CD14-positive monocyte (primary cell): Measurements from ENCODE around the gene SIM2. TPM values are rescaled to one million over a fixed set of nuclear protein-coding genes. Genes with fewer than 3 reads are reported as not detected.

Experiments
- DNase-seq, 3 donors: peaks; one replicate each; pipeline ENCODE4 v3.0.0-alpha.2; 2011 to 2022
- H2AFZ ChIP-seq: 2 replicates; pipeline ENCODE4 v1.6.0; 2012; ENCODE audit warnings: mild to moderate bottlenecking, low read depth, low read length, inconsistent platforms; ENCODE audit not compliant: insufficient read depth, poor library complexity, severe bottlenecking
- H3K27ac ChIP-seq, 2 donors: 1 replicate in 1 of 2; 2 replicates in 1 of 2; pipeline ENCODE4 v1.5.1; 2012 to 2013; ENCODE audit warnings: low read length in 2 of 2, control low read depth in 1 of 2, inconsistent platforms in 1 of 2, low read depth in 1 of 2, mild to moderate bottlenecking in 1 of 2
- H3K27me3 ChIP-seq, 2 donors: one replicate each; pipeline versions ENCODE4 v1.6.0 to v1.6.1; 2011 to 2013; ENCODE audit warnings: low read length in 2 of 2; ENCODE audit not compliant: control insufficient read depth in 2 of 2, insufficient read depth in 2 of 2
- H3K36me3 ChIP-seq, 2 donors: replicated peaks in 1 of 2; 1 replicate in 1 of 2; 2 replicates in 1 of 2; pipeline versions ENCODE4 v1.5.1 to v1.6.1; 2012 to 2013; ENCODE audit warnings: low read length in 2 of 2, control low read depth in 1 of 2, inconsistent platforms in 1 of 2, mild to moderate bottlenecking in 1 of 2; ENCODE audit not compliant: insufficient read depth in 2 of 2, control insufficient read depth in 1 of 2
- H3K4me1 ChIP-seq, 2 donors: 1 replicate in 1 of 2; 2 replicates in 1 of 2; pipeline versions ENCODE4 v1.5.1 to v1.6.1; 2012 to 2013; ENCODE audit warnings: low read length in 2 of 2, control low read depth in 1 of 2, inconsistent platforms in 1 of 2, mild to moderate bottlenecking in 1 of 2, moderate library complexity in 1 of 2; ENCODE audit not compliant: insufficient read depth in 2 of 2, control insufficient read depth in 1 of 2
- H3K4me2 ChIP-seq: replicated peaks from 2 replicates; pipeline ENCODE3; 2012; ENCODE audit warnings: low read length, moderate library complexity, mild to moderate bottlenecking; ENCODE audit not compliant: poor library complexity, severe bottlenecking; ENCODE audit errors: extremely low read depth
- H3K4me3 ChIP-seq, 3 experiments: fragments of 200-600 bp in 1 of 3; sonication (generic) in 1 of 3; replicated peaks in 1 of 3; 1 replicate in 2 of 3; 2 replicates in 1 of 3; pipeline ENCODE4 v1.5.1; 2011 to 2013; ENCODE audit warnings: low read length in 3 of 3, mild to moderate bottlenecking in 3 of 3, control low read depth in 2 of 3, low read depth in 2 of 3, inconsistent platforms in 1 of 3, moderate library complexity in 1 of 3
- H3K79me2 ChIP-seq: 2 replicates; pipeline ENCODE4 v1.6.0; 2012; ENCODE audit warnings: mild to moderate bottlenecking, control low read depth, inconsistent platforms, low read length, moderate library complexity; ENCODE audit not compliant: insufficient read depth
- H3K9ac ChIP-seq: 2 replicates; pipeline ENCODE4 v1.6.0; 2017; ENCODE audit warnings: low read length, mild to moderate bottlenecking; ENCODE audit not compliant: insufficient read depth, poor library complexity, severe bottlenecking
- H3K9me3 ChIP-seq, 2 donors: replicated peaks in 1 of 2; 1 replicate in 1 of 2; 2 replicates in 1 of 2; pipeline versions ENCODE4 v1.5.1 to v1.6.1; 2012 to 2013; ENCODE audit warnings: low read length in 2 of 2, control low read depth in 1 of 2; ENCODE audit not compliant: control insufficient read depth in 1 of 2, insufficient read depth in 1 of 2
- H4K20me1 ChIP-seq: 2 replicates; pipeline ENCODE4 v1.6.0; 2012; ENCODE audit warnings: mild to moderate bottlenecking, low read length, control low read depth, moderate library complexity; ENCODE audit not compliant: insufficient read depth
- H3K27ac Mint-ChIP-seq, 7 donors: one replicate each; pipeline ENCODE4 v1.8.0; 2020; ENCODE audit warnings: mild to moderate bottlenecking in 7 of 7, mixed read lengths in 7 of 7, moderate library complexity in 6 of 7, inconsistent platforms in 2 of 7
- H3K27me3 Mint-ChIP-seq, 3 donors: one replicate each; pipeline ENCODE4 v1.8.0; 2021 to 2022; ENCODE audit warnings: low read depth in 3 of 3, mild to moderate bottlenecking in 3 of 3, mixed read lengths in 3 of 3, moderate library complexity in 3 of 3, inconsistent platforms in 1 of 3
- H3K36me3 Mint-ChIP-seq, 2 donors: one replicate each; pipeline ENCODE4 v1.8.0; 2020; ENCODE audit warnings: mixed read lengths in 2 of 2, inconsistent platforms in 1 of 2, mild to moderate bottlenecking in 1 of 2
- H3K4me1 Mint-ChIP-seq: one replicate; pipeline ENCODE4 v1.8.0; 2020; ENCODE audit warnings: mild to moderate bottlenecking, mixed read lengths
- H3K4me3 Mint-ChIP-seq, 2 donors: one replicate each; pipeline ENCODE4 v1.8.0; 2020; ENCODE audit warnings: mild to moderate bottlenecking in 2 of 2, mixed read lengths in 2 of 2, moderate library complexity in 1 of 2
- H3K9me3 Mint-ChIP-seq, 7 donors: one replicate each; pipeline ENCODE4 v1.8.0; 2020 to 2022; ENCODE audit warnings: mixed read lengths in 7 of 7, mild to moderate bottlenecking in 6 of 7, moderate library complexity in 6 of 7, inconsistent platforms in 2 of 7
- WGBS: methylation state at CpG from one replicate; pipeline ENCODE4 v1.1.5; 2013; ENCODE audit warnings: missing lambda C conversion rate; ENCODE audit not compliant: insufficient coverage; 5-methylcytosine and 5-hydroxymethylcytosine counted together
- intact Hi-C, 2 donors: fragments of 100-400 bp; cut with micrococcal nuclease; formaldehyde crosslinking; loops; one replicate each; pipeline versions ENCODE4 v1.15.0 to v1.15.1; 2023
- polyA plus RNA-seq, 3 donors: library from polyadenylated mRNA; depleted of rRNA in 1 of 3; unstranded in 2 of 3; stranded (reverse) in 1 of 3; fragments of 300-500 nt in 2 of 3; fragments of >200 nt in 1 of 3; fragmentation: Illumina TruSeq in 2 of 3; gene quantifications; 1 replicate in 2 of 3; 2 replicates in 1 of 3; pipeline ENCODE4 v1.2.3, GENCODE V29; 2012 to 2021
- TF ChIP-seq, protein P1 (sequence below): fragments of 200-600 bp; IDR thresholded peaks from one replicate; pipeline ENCODE4 v1.8.0; 2022; ENCODE audit warnings: antibody characterized with exemption, mild to moderate bottlenecking

The SIM2 gene
- polyA plus RNA-seq, 3 donors = not detected

GRCh38 chr21:36704958-36705678, 6.2 kb downstream of the SIM2 start:
- no peaks in the 10 kb centered on the region for H4K20me1 ChIP-seq
- no peak overlapping the region for H3K27ac ChIP-seq
- H3K4me1 ChIP-seq = no peaks in the 10 kb centered on the region
- Mint-ChIP-seq H3K27me3 (peaks cover 95 to 100% (median 97%) of the 10 kb centered on the region in 3 donors), H3K4me1 (peaks cover 9% of the 10 kb centered on the region), H3K4me3 (peak overlapping the region in 1 of 2 donors; percentile 62), H3K9me3 (peaks cover 0 to 41% (median 11%) of the 10 kb centered on the region in 7 donors), H3K27ac (no peak overlapping the region), H3K36me3 (peaks cover 0 to 6% of the 10 kb centered on the region in 2 donors)
- WGBS = 9% methylated on average over 22 of the region's 39 CpGs
- H3K4me2 ChIP-seq = no peak overlapping the region
- peaks cover 71 to 98% of the 10 kb centered on the region in 2 donors for H3K27me3 ChIP-seq
- no peak for DNase-seq
- H3K36me3 ChIP-seq = no peaks in the 10 kb centered on the region
- TF ChIP-seq, protein P1, sequence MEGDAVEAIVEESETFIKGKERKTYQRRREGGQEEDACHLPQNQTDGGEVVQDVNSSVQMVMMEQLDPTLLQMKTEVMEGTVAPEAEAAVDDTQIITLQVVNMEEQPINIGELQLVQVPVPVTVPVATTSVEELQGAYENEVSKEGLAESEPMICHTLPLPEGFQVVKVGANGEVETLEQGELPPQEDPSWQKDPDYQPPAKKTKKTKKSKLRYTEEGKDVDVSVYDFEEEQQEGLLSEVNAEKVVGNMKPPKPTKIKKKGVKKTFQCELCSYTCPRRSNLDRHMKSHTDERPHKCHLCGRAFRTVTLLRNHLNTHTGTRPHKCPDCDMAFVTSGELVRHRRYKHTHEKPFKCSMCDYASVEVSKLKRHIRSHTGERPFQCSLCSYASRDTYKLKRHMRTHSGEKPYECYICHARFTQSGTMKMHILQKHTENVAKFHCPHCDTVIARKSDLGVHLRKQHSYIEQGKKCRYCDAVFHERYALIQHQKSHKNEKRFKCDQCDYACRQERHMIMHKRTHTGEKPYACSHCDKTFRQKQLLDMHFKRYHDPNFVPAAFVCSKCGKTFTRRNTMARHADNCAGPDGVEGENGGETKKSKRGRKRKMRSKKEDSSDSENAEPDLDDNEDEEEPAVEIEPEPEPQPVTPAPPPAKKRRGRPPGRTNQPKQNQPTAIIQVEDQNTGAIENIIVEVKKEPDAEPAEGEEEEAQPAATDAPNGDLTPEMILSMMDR = no peak
- intact Hi-C loops = no loop called here
- no peak overlapping the region for H3K9ac ChIP-seq
- no peak overlapping the region for H3K4me3 ChIP-seq
- peaks cover 0 to 53% of the 10 kb centered on the region in 2 donors for H3K9me3 ChIP-seq
- no peaks in the 10 kb centered on the region for H3K79me2 ChIP-seq
- no peak overlapping the region for H2AFZ ChIP-seq

- H3K9ac ChIP-seq = no peak overlapping the region
- H3K4me3 ChIP-seq = no peak overlapping the region
- no peak overlapping the region for H3K4me2 ChIP-seq
- H3K36me3 ChIP-seq = no peaks in the 10 kb centered on the region
- DNase-seq = no peak
- H3K27me3 ChIP-seq = peaks cover 75 to 98% of the 10 kb centered on the region in 2 donors
- intact Hi-C loops = no loop called here
- TF ChIP-seq, protein P1 = no peak
- peaks cover 4% of the 10 kb centered on the region for H3K4me1 Mint-ChIP-seq
- no peak overlapping the region for H3K27ac ChIP-seq
- H2AFZ ChIP-seq = no peak overlapping the region
- no peaks in the 10 kb centered on the region for H4K20me1 ChIP-seq
- H3K4me1 ChIP-seq = no peaks in the 10 kb centered on the region
- H3K36me3 Mint-ChIP-seq = peaks cover 0 to 6% of the 10 kb centered on the region in 2 donors
- no peak overlapping the region for H3K27ac Mint-ChIP-seq
- H3K27me3 Mint-ChIP-seq = peaks cover 95 to 100% (median 97%) of the 10 kb centered on the region in 3 donors
- WGBS = 10% methylated on average over 17 of the region's 22 CpGs
- H3K9me3 ChIP-seq = peaks cover 0 to 53% of the 10 kb centered on the region in 2 donors
- H3K4me3 Mint-ChIP-seq = peak overlapping the region in 1 of 2 donors; percentile 80
- H3K9me3 Mint-ChIP-seq = peaks cover 0 to 36% (median 8%) of the 10 kb centered on the region in 7 donors
- no peaks in the 10 kb centered on the region for H3K79me2 ChIP-seq
Observed at GRCh38 chr21:36705679-36706481, 7.0 kb downstream of the SIM2 start.
